Esophagus squamous epithelium (tissue), 4 donors: Measurements from ENCODE around the gene WBP1.

ENCODE experiments used
- CTCF ChIP-seq, 6 experiments: fragments of 450-650 bp in 4 of 6; fragments of 200-600 bp in 2 of 6; sonication (generic) in 2 of 6; IDR thresholded peaks; one replicate each; pipeline ENCODE4 v1.5.1; 2016 to 2019; ENCODE audit warnings: antibody characterized with exemption in 6 of 6, mild to moderate bottlenecking in 4 of 6, moderate library complexity in 4 of 6
- POLR2A ChIP-seq, 4 donors: fragments of 450-650 bp; IDR thresholded peaks; one replicate each; pipeline ENCODE4 v1.6.1; 2017; ENCODE audit warnings: antibody characterized with exemption in 4 of 4, mild to moderate bottlenecking in 4 of 4, moderate library complexity in 3 of 4

GRCh38 chr2:74472945-74473258 is 14.7 kb downstream of the WBP1 start:
- TF ChIP-seq CTCF (IDR thresholded peaks at IDR 0.05): no peak
- no peak for TF ChIP-seq POLR2A (IDR thresholded peaks at IDR 0.05)
